ENCODE measurements around the gene FAM193B.
"Not testable (repeated sequence)": the region's sequence is repeated elsewhere in the genome, so short reads cannot be mapped to it uniquely, and the experiment has no call there.

The FAM193B gene

DNA sequence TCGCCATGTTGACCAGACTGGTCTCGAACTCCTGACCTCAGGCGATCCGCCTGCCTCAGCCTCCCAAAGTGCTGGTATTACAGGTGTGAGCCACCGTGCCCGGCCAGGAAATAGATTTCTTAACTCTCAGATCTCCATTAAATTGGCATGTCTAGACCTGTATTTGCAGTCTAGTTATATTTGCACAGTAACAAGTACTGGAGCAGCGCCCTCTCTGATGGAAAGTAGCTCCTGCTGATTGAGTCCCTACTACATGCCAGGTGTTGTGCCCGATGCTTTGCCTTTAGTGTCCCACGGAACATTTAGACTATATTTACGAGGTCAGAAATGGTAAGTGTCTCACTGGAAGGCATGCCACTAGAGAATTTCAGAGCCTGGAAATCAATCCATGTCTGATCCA lies 21.8 kb upstream of the FAM193B start:
- no peak for DNase-seq (ENCODE audit: low spot score)

DNA sequence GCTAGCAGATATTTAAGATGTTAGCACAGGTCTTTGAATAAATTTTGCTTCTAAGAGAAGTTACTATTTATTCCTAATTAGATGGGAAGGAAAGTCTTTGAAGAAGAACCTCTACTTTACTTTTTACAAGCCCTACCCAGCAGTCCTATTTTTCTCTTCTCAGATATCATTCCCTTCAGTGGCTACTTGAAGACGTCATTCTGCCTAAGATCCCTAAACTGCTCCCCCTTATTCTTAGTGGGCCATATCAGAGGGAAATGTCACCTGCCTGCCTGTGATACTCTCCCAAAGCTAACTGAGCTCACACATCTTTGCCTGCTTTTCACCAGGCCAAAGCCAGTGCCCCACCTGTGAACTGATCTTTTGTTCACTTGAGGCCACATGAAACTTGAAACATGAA lies 21.1 kb upstream of the FAM193B start:
- no peak for DNase-seq (ENCODE audit: low spot score)

DNA sequence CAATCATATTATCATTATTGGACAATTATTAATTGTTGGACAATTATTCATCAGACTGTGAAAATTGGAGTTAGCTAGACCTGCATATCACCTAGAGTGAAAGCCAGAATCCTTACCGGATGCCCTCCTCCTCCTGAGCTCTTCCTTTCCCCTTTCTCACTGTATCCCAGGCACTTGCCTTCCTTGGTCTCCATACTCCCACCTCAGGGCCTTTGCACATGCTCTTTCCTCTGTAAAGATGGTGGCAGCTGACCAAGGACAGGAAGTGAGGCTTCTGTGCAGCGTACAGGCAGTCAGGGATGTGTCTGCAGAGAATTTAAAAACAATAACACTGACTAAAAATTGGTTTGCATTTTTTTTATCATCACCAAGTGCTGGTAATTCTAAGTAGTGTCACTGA lies 15.5 kb upstream of the FAM193B start:
- no peak for DNase-seq (ENCODE audit: low spot score)

DNA sequence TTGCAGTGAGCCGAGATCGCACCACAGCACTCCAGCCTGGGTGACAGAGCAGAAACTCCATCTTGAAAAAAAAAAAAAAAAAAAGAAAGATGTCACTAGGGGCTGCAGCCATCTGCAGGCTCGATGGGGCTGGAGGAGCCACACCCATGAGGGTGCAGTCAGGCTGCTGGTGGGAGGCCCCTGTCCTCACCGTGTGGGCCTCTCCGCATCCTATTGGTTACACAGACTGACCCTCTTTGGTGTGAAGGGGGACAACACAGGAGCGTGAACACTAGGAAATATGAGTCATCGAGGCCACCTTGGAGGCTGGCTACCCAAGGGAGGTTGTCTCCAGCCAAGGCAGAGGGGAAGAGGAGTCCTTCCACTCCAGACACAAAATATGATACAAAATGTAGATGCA lies 14.0 kb upstream of the FAM193B start:
- DNase-seq (ENCODE audit: low spot score) = no peak

DNA sequence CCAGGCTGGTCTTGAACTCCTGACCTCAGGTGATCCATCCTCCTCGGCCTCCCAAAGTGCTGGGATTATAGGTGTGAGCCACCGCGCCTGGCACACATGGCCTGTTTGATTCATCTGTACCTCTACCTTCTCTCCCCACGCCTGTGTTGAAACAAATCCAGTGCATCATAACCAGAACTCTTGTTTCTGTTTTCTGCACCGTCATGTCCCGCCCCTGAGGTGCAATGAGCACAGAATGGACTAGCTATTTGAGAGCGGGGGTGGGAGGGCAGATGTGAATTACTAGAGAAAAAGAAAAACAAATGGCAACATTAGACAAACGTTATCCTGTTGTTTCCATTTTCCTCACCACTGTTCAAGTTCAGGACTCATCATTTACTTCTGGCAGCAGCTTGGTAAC lies 10.7 kb upstream of the FAM193B start:
- no peak for DNase-seq (ENCODE audit: low spot score)

DNA sequence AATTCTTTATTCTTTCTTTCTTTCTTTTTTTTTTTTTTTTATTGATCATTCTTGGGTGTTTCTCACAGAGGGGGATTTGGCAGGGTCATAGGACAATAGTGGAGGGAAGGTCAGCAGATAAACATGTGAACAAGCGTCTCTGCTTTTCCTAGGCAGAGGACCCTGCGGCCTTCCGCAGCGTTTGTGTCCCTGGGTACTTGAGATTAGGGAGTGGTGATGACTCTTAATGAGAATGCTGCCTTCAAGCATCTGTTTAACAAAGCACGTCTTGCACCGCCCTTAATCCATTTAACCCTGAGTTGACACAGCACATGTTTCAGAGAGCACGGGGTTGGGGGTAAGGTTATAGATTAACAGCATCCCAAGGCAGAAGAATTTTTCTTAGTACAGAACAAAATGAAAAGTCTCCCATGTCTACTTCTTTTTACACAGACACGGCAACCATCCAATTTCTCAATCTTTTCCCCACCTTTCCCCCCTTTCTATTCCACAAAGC lies 5.1 kb upstream of the FAM193B start:
- not testable (repeated sequence) for DNase-seq (ENCODE audit: low spot score)

DNA sequence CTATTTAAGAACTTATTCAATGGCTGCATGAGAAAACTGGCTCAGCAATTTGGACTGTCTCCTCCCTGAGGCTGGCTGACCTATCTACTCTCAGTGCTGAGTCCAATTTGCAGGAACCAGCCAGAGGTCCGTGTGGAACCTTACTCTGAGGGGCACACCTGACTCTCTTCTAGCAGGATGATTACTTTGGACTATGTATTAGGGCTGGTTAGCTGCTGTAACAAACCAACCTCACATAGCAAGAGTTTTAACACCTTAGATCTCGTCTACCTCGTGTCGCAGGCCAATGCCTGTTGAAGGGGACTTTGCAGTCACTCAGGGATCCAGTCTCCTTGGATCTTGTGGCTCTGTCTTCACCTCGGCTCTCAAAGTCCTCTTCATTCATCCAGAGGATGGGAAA lies 3.4 kb upstream of the FAM193B start:
- no peak for DNase-seq (ENCODE audit: low spot score)

DNA sequence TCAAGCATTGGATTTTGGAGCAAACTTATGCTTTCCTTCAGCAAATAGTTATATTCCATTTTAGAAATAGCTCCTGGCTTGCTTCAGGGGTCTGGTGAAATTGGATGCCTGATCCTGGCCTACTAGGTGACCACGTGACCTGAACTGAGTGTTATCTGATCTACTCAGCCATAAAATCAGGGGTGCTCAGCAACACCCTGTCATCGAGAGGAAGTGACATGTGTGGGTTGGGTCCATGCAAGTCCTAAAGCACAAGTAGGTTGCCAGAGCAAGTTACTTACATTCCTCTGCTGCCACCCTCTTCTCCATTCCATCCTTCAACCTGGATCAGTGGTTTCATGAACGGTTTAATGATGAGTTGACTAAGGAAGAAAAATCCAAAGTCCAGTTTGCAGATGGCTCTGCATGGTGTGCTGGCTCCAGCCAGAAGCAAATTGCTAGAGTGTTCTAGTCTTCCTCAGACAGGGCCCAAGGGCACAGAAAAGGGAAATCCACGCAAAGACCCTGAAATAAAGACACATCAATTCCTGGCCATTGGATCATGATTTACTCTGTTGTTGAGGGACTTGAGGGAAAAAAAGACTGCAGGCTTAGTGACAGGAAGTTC lies 2.8 kb upstream of the FAM193B start:
- peak; percentile 94 for DNase-seq (ENCODE audit: low spot score)

DNA sequence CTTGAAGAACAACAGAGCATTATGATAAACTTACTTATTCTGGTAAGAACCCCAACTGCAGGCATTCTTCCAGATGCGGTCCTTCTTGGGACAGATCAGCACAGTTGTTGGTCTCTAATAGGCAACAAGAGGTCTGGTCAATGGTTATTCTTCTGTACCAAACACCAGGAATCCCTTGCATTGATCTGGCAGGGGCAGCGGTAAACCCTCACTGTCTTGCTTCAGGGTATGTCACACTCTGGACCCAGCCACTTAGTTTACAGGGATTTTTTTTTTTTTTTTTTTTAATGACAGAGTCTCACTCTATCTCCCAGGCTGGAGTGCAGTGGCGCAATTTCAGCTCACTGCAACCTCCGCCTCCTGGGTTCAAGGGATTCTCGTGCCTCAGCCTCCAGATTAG lies 1.3 kb upstream of the FAM193B start:
- DNase-seq (ENCODE audit: low spot score) = no peak

DNA sequence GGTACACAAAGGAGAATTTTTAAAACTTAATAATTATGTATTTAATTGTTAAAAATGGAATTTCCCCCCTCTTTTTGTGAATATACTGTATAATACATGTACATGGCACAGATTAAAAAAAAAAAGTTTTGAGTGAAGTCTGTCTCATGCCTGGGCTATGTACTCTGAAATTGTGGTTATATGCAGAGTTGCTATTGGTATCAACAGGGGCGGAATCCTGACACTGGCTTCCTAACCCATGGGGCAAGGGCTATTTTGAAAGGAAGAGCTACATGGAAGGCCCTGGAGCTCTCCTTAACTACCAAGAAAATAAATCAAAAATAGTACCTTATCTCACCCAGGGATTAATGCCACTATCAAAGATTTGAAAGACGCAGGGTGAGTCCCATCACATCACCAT lies 865 bp upstream of the FAM193B start:
- no peak for DNase-seq (ENCODE audit: low spot score)

DNA sequence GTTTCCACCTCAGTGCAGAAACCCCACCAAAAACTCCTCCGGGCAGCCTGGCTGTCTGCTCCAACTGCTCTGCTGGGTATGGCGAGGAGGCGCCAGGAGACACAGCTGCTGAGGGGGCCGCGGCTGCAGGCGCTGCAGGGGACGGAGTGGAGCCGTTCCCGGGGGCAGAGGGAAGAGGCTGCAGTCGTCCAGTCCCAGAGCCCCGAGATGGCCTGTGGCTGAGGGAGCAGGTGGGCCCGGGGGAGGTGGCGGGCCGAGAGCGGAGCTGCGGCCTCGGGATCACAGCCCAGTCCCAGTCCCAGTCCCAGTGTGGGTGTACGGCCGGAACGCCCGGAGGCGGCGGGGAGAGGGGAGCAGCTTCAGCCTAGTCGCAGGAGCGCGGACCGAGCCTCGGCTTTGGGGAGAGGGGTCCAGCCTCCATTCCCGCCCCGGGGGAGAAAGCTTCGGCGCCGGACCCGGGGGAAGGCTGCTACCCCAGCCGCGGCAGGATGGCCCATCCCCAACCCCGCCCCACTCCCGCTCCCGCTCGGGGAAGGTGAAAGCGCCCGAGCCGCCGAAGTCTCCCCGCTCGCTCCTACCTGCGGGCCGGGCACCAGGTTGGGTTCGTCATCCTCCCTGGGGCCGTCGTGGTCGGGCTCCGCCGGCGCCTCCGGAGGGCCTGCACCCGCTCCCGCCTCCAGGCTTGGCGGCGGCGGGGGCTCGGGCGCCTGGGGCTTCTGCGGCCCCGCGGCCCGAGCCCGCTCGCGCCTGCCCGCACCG lies 513 bp downstream of the FAM193B start:
- peak; percentile 67 for DNase-seq (ENCODE audit: low spot score)

DNA sequence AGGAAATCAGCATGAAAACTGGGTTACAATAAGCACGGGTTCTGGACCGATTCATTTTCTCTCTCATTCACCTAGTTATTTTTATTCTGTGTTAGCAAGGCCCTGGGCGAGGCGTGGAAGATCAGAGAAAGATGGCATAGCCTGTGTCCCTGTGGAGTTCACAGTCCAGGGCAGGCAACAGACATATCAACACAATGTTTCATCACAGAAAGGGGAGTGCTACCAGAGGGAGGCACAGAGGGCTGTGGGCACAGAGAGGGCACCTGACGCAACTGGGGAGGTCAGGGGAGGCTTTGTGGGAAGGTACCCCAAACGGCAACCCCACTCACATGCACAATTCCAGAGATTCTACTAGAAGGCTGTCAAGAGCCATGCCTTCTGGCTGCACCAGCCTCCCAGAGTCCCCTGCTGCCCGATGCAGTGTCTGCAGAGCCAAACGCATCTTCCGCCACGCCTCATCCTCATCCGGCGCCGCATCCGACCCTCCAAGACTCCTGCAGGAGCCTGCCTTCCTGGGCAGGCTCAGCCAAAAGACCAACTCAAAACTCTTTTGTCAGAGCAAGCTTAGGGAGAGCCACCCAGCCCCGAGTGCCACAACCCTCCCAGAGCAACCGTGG lies 1.4 kb downstream of the FAM193B start:
- DNase-seq (ENCODE audit: low spot score) = no peak

DNA sequence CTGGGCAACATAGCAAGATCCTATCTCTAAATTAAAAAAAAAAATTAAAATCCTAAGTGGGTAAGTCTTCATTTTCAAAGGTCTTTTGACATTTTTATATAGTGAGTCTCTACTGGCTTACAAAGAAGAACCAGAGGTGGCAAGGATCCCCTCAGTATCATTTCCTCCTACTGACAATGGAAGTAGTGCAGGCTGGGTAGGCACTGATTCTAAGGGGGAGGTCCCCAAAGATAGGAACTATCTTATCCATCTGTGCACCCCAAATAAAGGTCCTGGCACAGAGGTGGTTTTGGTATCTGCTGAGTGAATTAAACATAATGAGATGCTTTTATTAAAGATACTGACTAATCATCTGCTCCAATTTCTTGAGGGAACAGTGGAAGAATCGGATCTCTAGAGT lies 4.2 kb downstream of the FAM193B start:
- no peak for DNase-seq (ENCODE audit: low spot score)

DNA sequence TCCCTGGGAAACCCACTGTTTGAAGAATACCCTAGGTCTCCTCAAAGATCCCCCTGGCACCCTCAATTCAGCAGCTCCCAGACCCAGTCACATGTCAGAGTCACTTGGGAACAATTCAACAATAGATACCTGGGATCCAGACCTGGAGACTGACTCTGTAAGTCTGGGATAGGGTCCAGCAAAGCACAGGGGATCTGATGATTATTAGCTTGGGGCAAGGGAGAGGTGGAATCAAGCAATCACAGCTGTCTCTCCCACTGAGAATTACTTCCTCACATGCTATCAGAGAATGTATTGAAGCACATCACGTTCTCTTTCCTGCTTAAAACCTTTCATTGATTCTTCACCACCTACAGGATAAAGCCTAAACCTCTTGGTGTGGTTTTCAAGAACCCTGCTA lies 5.9 kb downstream of the FAM193B start:
- DNase-seq (ENCODE audit: low spot score) = no peak

DNA sequence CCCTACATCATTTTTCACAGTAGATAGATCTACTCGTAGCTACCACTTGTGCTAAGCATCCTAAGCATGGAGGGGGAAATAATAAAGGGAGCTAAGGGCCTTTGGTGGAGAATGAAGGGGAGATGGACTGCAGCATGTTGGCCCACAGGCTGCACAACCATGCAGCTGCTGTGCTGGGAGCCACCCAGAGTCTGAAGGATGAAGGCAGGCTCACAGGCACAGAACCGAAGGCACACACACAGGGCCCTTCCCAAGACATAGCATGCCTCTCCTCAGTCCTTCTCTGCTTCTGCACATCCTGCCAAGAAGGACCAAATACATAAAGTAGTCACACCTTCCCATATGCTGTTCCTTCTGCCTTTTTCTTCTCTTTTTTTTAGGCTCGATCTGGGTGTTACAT lies 6.6 kb downstream of the FAM193B start:
- DNase-seq (ENCODE audit: low spot score) = no peak

DNA sequence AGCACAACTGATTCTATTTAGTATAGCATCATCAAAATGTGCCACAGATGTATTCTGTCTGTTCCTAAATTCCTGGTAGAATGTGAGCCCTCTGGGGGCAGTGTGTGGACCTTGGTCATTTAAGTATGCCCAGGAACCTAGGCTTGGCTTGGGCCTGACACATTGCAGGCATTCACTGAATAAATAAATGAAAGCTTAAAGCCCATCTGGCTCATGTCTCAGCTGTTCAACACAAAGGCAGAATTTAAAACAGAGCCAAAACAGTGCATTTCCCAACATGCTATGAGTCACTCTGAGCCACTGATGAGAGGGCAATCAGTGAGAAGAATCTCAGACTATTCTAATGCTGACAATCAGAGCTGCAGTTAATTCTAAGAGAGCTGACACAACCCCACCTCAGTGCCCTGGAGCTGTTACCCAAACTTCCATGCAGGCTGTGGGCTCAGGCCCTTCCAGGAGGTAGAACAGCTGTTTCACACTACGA lies 8.1 kb downstream of the FAM193B start:
- DNase-seq (ENCODE audit: low spot score) = peak; percentile 46

DNA sequence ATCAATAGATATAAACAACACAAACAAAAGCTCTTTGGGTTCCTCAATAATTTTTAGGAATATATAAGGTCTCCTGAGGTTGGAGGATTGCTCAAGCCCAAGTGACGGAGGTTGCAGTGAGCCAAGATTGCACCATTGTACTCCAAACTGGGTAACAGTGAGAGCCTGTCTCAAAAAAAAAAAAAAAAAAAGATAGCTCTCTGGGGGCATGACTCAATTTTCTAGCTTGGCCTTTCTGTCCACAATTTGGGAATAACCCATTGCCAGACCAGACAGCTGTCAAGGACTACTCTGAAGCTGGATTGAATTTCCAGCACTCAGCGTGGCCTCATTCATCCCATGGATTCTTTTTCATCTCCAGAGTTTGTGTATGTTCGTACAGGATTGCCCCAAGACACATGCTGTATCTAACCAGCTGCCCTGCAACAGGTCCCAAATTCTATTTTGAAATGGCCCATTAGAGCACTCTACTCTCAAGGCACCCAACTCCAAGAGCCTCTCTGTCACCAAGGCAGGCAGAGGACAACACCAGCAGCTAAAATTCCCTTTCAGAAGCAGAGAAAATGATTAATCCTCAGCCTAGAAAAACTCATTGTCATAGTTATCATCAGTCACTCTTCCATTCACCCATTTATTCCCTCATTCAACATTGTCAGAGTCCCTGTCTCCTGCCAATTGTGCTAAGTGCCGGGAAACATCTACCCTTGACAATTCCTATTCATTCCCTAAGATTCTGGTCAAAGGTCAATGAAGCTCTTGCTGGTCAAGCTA lies 8.7 kb downstream of the FAM193B start:
- DNase-seq (ENCODE audit: low spot score) = no peak

DNA sequence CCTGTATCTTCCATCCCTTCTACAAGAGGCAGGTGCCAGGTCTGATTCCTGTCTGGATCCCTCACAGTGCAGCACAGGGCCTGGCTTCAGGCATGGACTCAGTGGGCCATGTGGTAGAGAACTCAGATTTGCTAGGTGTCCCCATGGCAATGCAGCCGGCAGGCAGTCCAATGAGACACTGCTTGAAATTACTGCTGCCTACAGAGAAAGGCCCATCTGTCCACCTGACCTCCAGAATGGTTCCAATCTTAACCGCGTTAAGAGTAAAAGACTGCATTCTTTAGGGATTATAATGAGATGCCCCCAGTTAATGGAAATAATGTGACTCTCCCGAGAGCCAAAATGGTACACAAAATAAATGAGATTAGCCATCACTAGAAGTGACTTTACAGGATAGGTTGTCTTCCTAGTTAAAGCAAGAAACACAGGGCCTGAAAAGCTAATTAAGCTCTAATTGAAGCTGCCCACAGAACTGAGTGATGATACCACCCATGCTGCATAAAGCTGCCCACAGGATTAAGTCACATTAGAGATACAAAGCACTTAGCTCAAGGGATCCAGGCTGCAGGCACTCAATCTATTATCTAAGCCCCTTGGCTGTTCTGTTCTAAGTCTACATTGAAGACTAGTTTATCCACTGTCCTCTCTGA lies 11.4 kb downstream of the FAM193B start:
- DNase-seq (ENCODE audit: low spot score) = no peak

DNA sequence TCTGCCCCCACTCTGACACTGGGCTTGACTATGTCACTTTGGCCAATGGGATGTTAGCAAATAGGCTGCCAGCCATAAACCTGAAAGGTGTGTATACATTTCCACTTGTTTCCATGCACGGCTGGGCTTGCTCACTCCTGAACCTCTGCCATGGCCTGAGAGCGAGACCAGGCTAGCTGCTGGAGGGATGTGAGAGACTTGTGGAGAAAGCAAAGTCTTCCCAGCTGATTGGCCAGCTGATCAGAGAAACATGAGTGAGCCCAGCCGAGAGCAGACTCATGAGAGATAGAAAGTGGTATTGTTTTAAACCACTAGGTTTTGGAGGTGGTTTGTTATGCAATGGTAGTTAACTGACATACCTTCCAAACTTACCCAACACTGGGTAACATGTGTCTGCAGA lies 13.9 kb downstream of the FAM193B start:
- DNase-seq (ENCODE audit: low spot score) = no peak

DNA sequence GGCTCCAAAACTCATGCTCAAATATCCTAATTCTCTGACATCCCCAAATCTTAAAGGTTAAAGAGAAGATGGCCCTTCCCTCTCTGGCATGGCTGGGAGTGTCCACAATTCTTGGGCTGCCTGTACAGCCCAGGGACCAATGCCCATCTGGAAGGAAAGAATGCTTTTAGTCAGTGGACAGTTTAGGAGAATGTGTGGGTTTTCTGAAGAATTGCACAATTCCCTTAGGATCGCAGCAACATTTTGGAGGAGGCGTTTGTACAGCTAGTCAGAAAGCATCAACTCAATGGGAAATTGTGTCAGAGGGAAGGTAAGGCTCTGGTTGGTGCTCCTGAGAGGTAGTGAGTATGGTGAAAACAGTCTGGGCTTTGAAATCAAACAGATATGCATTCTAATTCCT lies 15.0 kb downstream of the FAM193B start:
- no peak for DNase-seq (ENCODE audit: low spot score)

DNA sequence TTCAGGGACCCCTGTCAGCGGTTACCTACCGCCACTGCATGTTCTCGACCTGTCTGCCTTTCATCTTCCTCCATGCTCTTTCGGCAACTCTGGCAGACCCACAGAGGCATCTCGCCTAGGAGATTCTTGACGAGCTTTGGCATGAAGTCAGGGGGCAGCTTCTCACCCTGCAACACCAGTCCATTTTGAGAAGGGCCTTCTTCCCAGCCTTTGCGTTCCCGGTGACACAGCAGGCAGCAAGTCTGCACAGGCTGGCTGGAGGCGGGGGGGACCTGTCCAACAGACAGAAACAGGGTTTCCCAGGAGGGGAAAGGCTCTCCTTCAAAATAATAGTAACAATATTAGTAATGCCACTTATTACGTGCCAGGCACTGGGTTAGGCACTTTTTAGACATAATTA lies 15.5 kb downstream of the FAM193B start:
- no peak for DNase-seq (ENCODE audit: low spot score)
